HG02759 (cell line): ENCODE results near the gene GAB4.
"Not testable (repeated sequence)": the region's sequence is repeated elsewhere in the genome, so short reads cannot be mapped to it uniquely, and the experiment has no call there.

Experiments used
- ATAC-seq: cut with Tn5 transposase; IDR thresholded peaks from one replicate; pipeline ENCODE4 v1.9.1; 2021; ENCODE audit warnings: mild to moderate bottlenecking, moderate library complexity; ENCODE audit not compliant: unreplicated experiment

GAB4 gene

DNA sequence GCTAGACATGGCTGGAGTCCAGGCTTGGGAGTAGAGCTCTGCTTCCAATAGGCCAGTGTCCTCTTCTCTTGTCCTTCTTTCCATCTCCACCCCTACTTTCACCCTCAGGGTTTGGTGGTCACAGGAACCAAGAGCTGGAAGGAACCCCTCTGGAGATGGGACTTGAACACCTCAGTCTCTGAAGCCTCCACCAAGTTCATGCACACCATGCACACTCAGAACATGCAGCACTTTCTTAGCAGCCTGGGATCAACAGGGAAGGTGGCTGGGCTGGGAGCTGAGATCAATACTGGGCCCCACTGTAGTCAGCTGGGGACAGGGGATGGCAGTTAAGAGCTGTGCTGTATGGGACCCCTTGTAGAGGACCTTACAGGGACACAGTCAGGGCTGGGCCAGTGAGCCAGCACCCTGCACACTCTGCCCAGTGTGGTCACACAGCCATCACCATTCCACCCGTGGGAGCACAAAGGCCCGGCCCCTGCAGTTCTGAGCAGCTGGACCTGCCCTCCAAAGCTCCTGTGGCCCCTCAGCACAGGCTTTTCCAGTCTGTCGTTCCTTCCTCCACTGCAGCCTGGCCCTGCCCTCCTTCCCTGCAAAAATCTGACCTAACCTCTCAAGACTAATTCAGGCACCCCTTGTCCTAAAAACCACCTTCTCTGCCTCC is 47.7 kb downstream of the GAB4 start:
- no peak for ATAC-seq

GRCh38 chr22:16959345-16959930 is 48.6 kb downstream of the GAB4 start:
- no peak for ATAC-seq

GRCh38 chr22:16958475-16958874 is 49.5 kb downstream of the GAB4 start:
- ATAC-seq = no peak

DNA sequence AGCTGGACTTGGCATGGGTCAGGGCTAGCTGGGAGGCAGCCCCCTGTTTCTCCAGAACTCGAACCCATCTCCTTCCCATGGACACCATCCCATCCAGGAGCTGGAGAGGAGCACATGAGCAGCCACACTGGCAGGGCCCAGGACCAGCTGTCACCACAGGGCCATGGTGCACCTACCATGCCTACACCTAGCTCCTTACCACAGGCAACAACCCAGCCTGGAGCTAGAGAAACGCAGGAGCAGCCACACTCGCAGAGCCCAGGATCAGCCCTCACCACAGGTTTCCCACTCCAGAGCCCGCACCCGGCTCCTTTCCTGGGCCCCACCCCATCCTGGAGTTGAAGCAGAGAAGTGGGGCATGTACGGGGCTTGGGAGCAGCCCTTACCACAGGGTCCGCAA is 50.2 kb downstream of the GAB4 start:
- no peak for ATAC-seq

- no peak for ATAC-seq
These were observed 51.7 kb downstream of the GAB4 start for GRCh38 chr22:16956290-16956689.

DNA sequence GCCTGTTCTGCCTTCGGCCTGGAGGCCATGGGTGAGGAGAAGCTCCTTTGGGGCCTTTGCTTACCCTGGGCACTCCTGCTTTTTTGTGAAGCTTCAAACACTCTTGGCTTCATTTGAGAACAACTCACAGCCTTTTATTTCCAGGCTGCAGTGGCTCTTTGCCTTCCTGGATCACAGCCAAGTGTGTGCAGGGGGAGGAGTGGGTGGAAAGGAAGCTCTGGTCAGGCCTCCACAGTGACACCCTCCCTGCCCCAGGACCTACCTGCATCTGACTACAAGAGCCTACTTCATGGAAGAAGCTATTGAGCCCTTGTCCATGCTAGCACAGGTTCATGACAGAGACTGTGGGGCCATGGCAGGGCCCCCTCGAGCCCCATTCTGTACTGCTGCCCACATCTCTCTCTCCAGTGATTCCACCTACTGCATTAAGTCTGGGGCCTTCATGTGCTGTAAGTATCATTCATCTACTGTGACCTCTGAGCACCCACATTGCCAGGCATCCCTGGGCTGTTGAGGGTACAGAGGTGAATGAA is 52.3 kb downstream of the GAB4 start:
- ATAC-seq = no peak

DNA sequence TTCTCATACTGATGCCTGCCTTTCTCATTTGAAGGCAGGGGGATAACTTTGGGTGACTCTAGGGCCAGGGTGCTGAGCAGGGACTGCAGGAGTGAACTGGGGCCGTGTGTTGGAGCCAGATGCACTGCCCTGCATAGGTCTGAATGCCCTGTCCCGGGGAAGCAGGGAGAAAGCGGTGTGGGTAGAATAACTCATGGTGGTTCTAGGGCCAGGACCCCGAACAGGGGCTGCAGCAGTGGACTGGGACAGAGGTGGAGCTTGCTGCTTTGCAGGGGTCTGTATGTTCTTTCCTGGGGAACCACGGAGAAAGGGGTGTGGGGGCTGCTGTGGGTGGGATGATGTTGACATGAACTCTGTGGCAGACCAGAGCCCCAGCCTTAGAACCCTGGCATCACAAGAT is 52.9 kb downstream of the GAB4 start:
- ATAC-seq = no peak

DNA sequence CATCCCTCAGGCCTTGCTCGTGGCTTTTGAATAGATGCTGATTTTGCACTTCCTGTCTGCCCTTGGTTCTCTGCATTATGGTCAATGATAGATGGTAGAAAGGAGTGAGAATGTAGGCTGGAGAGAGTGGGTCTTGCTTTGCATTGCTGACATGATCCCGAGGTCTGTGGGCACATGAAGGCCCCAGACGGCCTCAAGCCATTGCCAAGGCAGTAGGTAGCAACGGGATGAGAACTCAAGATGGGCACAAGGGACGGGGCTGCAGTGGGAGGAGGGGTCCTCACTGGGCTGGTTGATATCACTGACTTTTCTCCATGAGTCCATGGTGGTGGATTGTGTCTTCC is 54.0 kb downstream of the GAB4 start:
- no peak for ATAC-seq

GRCh38 chr22:16953206-16954059 is 54.6 kb downstream of the GAB4 start:
- no peak for ATAC-seq

- ATAC-seq = no peak
These were observed 58.5 kb downstream of the GAB4 start for GRCh38 chr22:16949561-16949960.

DNA sequence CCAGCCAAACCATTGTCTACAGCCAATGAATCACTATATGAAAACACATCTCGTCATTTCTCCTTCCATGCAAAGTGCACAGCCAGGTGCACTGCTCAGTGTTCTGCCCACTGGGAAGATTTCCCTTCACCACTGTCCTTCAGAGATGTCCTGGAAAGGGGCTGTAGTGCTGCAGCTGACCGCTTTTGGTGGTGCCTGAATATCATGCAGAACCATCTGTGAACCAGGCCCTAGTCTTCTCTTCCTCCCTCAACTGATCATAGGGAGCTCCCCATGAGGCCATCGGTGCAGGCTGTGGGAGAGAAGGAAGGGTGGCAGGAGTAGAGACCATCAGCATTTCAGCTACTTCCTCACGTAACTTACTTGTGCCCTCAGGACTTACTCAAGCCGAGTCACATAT is 70.2 kb downstream of the GAB4 start:
- ATAC-seq = no peak

GRCh38 chr22:16937209-16937608 is 70.8 kb downstream of the GAB4 start:
- ATAC-seq = not testable (repeated sequence)

- no peak for ATAC-seq
These were observed 71.4 kb downstream of the GAB4 start for GRCh38 chr22:16936625-16937024.

GRCh38 chr22:16935209-16935608 is 72.8 kb downstream of the GAB4 start:
- no peak for ATAC-seq

- ATAC-seq = no peak
These were observed 74.4 kb downstream of the GAB4 start for GRCh38 chr22:16933291-16934282.

DNA sequence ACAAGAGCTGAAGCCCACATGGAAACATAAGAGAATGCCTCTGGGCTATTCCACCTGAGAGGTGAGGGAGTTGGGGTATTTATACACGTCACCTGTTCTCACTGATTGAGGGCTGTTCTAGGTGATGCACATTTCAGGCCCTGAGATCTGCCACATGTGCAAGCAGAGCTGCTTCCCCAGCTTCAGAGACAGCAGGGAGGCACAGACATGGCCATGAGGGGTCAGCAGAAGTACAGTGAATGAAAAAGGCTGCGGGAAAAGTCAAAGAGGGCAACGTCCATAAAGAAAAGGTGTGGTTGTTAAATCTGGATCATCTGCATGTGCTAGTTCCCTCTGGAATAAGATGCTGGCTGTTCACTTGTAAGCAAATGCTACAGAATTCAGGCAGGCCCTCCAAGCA is 75.4 kb downstream of the GAB4 start:
- no peak for ATAC-seq

GRCh38 chr22:16925407-16925966 is 82.5 kb downstream of the GAB4 start:
- ATAC-seq = no peak

DNA sequence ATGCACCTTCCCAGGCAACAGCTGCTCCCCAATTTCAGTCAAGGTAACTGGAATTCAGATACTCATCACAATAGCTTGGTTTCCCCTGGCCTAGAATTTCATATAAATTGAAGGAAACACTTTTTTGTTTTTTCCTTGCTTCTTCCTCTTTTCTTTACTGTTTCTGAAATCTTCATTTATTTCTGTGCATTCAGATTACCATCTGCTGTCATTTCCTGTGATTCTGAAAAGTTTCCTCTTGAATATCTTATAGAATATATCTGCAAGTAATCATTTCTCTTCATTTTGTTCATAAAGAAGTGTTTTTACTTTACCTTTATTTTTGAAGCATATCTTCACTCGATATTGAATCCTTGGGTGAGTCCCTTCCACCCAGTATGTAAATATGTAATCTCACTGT is 85.3 kb downstream of the GAB4 start:
- ATAC-seq = no peak

DNA sequence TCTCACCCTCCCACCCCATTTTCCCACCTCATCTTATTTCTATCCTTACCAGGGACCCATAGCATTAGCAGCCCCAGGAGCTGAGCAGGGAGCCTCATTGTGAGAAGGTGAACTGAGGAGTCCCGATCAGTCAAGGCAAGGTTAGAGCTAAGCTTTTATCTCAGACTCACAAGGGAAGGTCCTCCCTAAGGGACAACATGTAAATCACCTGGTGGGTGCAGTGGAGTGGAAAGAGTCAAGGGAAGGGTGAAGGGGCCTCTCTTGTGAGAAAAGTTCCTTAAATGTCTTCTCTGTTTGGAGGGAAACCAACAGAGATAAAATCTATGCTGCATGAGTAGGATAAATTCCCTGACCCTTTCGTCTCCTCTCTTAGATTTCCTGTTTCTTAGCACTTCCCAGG is 85.9 kb downstream of the GAB4 start:
- no peak for ATAC-seq
